Glutamatergic neuron (in vitro differentiated cells): ENCODE measurements around the gene CARNS1. TPM values are rescaled to one million over a fixed set of nuclear protein-coding genes. Genes with fewer than 3 reads are reported as not detected.

ENCODE experiments used
- DNase-seq: peaks from one replicate; pipeline ENCODE4 v3.0.0; 2022
- H3K27ac Mint-ChIP-seq: one replicate; pipeline ENCODE4 v1.8.0; 2020; ENCODE audit warnings: mild to moderate bottlenecking, mixed read lengths, inconsistent platforms; ENCODE audit not compliant: unreplicated experiment
- H3K27me3 Mint-ChIP-seq: one replicate; pipeline ENCODE4 v1.8.0; 2020; ENCODE audit warnings: mild to moderate bottlenecking, moderate library complexity, mixed read lengths, inconsistent platforms; ENCODE audit not compliant: unreplicated experiment
- H3K36me3 Mint-ChIP-seq: one replicate; pipeline ENCODE4 v1.8.0; 2020; ENCODE audit warnings: mild to moderate bottlenecking, mixed read lengths, inconsistent platforms; ENCODE audit not compliant: unreplicated experiment
- H3K4me1 Mint-ChIP-seq: one replicate; pipeline ENCODE4 v1.8.0; 2020; ENCODE audit warnings: mild to moderate bottlenecking, low read depth, mixed read lengths, inconsistent platforms; ENCODE audit not compliant: unreplicated experiment
- H3K4me3 Mint-ChIP-seq: one replicate; pipeline ENCODE4 v1.8.0; 2020; ENCODE audit warnings: mild to moderate bottlenecking, mixed read lengths, inconsistent platforms; ENCODE audit not compliant: unreplicated experiment
- H3K9me3 Mint-ChIP-seq: one replicate; pipeline ENCODE4 v1.8.0; 2020; ENCODE audit warnings: mild to moderate bottlenecking, moderate library complexity, mixed read lengths, inconsistent platforms; ENCODE audit not compliant: unreplicated experiment
- total RNA-seq: library from RNA; stranded (reverse); fragmentation: NEBNext Ultra II Directional; extraction: Animal tissue kit (Norgen Biotek cat#: 25700); gene quantifications from one replicate; pipeline ENCODE4 v1.2.1, GENCODE V29; 2021; ENCODE audit not compliant: unreplicated experiment
- TF ChIP-seq, protein P1 (sequence below): fragments of 200-600 bp; sonication (generic); IDR thresholded peaks from one replicate; pipeline ENCODE4 v1.5.0; 2021; ENCODE audit not compliant: partially characterized antibody, unreplicated experiment

Gene CARNS1
- total RNA-seq, 1 donor from 2014 or later: 0.07 TPM

DNA sequence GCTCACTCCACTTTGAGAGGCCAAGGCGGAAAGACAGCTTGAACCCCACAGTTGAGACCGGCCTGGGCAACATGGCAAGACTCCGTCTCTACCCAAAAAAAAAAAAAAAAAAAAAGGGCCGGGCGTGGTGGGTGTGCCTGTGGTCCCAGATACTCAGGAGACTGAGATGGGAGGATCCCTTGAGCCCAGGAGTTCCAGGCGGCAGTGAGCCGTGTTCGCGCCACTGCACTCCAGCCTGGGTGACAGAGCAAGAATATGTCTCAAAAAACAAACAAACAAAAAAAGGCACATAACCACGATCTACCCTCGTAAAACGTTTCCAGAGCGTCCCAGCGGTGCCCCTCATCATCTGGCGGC, 24.6 kb upstream of the CARNS1 start:
- no peaks in the 10 kb centered on the region for H3K36me3 Mint-ChIP-seq

DNA sequence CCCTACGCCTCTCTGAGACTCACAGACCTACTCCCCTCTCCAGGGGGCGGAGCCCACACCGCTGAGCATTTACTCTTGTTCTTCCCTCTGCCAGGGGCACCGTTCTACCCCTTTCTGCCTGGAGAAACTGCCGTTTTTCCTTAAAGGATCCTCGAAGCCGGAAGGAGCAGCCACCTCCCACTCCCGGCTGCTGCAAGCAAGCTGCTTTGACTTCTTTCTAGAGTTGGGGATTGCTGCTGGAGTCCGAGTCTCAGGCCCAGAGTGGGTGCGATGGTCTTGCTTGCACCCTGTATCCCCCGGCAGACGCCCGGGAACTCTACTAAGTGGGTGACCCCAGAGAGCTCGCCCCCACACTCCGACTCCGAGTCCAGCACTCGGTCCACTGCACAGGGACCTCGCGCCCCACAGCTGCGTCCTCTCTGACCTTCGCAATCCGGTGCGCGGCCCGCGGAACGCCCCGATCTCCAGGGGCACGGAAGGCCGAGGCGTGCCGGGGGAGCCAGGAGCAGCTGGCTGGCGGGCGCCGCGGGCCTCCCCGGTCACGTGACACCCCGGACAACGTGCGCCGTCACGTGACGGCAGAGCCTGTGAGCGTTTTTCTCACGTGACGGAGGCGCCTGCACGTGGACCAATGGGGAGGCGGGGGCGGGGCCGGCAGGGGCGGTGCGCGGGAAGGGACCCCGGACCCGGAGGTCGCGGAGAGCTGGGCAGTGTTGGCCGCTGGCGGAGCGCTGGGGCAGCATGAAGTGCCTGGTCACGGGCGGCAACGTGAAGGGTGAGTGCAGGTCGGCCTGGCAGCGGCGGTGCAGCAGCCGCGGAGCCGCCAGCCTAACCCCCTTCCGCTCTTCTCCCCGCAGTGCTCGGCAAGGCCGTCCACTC, 23.9 kb upstream of the CARNS1 start, which contains the start of gene RAD9A:
Gene RAD9A, plus strand, starts transcription at position 683 of the 879 bp plus-strand sequence. Its CDS starts 59 bp downstream, at position 742.
- peaks cover 15% of the 10 kb centered on the region for H3K4me1 Mint-ChIP-seq
- H3K27me3 Mint-ChIP-seq: peaks cover 14% of the 10 kb centered on the region
- H3K27ac Mint-ChIP-seq: peak within 1 kb of the TSS; percentile 86
- TF ChIP-seq, protein P1, sequence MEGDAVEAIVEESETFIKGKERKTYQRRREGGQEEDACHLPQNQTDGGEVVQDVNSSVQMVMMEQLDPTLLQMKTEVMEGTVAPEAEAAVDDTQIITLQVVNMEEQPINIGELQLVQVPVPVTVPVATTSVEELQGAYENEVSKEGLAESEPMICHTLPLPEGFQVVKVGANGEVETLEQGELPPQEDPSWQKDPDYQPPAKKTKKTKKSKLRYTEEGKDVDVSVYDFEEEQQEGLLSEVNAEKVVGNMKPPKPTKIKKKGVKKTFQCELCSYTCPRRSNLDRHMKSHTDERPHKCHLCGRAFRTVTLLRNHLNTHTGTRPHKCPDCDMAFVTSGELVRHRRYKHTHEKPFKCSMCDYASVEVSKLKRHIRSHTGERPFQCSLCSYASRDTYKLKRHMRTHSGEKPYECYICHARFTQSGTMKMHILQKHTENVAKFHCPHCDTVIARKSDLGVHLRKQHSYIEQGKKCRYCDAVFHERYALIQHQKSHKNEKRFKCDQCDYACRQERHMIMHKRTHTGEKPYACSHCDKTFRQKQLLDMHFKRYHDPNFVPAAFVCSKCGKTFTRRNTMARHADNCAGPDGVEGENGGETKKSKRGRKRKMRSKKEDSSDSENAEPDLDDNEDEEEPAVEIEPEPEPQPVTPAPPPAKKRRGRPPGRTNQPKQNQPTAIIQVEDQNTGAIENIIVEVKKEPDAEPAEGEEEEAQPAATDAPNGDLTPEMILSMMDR: no peak
- DNase-seq: peak; percentile 96
- H3K36me3 Mint-ChIP-seq: no peaks in the 10 kb centered on the region
- H3K9me3 Mint-ChIP-seq: no peaks in the 10 kb centered on the region
- peak within 1 kb of the TSS; percentile 94 for H3K4me3 Mint-ChIP-seq

More for the DNA sequence above, 24.6 kb upstream of the CARNS1 start:
- TF ChIP-seq, protein P1: no peak
- H3K27me3 Mint-ChIP-seq: peaks cover 10% of the 10 kb centered on the region
- DNase-seq: no peak
- H3K9me3 Mint-ChIP-seq: no peaks in the 10 kb centered on the region
- H3K4me1 Mint-ChIP-seq: peaks cover 15% of the 10 kb centered on the region
- H3K27ac Mint-ChIP-seq: peak overlapping the region; percentile 86
- H3K4me3 Mint-ChIP-seq: peak overlapping the region; percentile 94

DNA sequence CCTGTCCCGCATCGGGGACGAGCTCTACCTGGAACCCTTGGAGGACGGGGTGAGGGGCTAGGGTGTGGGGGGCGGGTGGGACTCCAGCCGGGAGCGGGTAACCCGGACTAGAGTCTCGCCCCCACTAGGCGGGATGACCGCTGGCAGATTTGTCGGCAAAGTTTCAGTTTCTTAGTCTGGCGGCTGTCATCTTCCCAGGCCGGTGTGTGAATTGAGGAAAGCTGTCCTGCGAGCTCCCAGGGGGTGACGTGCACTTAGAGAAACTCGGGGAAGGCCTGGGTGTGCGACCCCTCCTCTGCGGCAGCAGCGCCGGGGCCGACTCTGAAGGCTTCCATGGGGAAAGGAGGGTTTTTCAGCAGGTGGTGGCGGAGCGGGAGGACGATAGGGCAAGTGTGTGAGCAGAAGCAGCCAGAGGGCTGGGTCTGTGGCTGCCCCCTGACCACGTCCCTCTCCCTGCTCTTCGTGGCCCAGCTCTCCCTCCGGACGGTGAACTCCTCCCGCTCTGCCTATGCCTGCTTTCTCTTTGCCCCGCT, 23.2 kb upstream of the CARNS1 start:
- Mint-ChIP-seq H3K27ac (no peak overlapping the region), H3K27me3 (peaks cover 15% of the 10 kb centered on the region), H3K4me1 (peaks cover 13% of the 10 kb centered on the region), H3K9me3 (no peaks in the 10 kb centered on the region), H3K4me3 (peak overlapping the region; percentile 85), H3K36me3 (no peaks in the 10 kb centered on the region)
- no peak for DNase-seq
- TF ChIP-seq, protein P1: no peak

DNA sequence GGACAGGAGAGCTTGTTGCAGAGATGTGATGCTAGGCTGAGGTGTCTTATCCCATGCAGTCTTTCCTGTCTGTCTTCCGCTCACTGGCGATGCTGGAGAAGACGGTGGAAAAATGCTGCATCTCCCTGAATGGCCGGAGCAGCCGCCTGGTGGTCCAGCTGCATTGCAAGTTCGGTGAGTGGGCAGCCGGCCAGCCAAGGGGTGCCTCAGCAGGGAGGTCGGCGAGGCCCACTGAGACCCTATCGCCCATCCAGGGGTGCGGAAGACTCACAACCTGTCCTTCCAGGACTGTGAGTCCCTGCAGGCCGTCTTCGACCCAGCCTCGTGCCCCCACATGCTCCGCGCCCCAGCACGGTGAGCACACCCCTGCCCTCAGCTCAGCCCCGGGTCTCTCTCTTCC, 22.0 kb upstream of the CARNS1 start:
- no peaks in the 10 kb centered on the region for H3K36me3 Mint-ChIP-seq
- H3K4me1 Mint-ChIP-seq: peaks cover 10% of the 10 kb centered on the region
- H3K27ac Mint-ChIP-seq: no peak overlapping the region
- peaks cover 1% of the 10 kb centered on the region for H3K9me3 Mint-ChIP-seq
- TF ChIP-seq, protein P1: no peak
- DNase-seq: no peak
- no peak overlapping the region for H3K4me3 Mint-ChIP-seq
- peaks cover 13% of the 10 kb centered on the region for H3K27me3 Mint-ChIP-seq

DNA sequence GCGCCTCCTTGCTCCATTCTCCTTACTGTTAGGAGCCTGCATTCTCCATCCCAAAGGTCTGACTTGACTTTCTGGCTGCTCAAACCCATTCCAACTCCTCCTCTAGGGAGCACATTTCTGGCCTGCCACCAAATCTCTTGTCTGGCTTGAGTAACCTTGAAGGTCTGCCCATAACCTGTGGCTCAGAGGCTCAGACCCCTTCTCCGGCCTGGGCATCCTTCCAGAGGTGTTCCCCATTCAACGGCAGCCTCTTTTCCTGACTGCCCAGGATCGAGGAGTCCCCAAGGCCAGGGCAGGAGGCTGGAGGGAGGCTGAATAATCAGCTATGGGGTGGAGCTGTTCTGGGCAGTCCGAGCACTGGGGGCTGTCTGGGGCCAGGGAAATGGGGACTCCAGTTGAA, 21.5 kb upstream of the CARNS1 start:
- no peak overlapping the region for H3K27ac Mint-ChIP-seq
- DNase-seq: no peak
- TF ChIP-seq, protein P1: no peak
- H3K4me3 Mint-ChIP-seq: peak overlapping the region; percentile 61
- H3K9me3 Mint-ChIP-seq: peaks cover 1% of the 10 kb centered on the region
- no peaks in the 10 kb centered on the region for H3K36me3 Mint-ChIP-seq
- peaks cover 13% of the 10 kb centered on the region for H3K27me3 Mint-ChIP-seq
- peaks cover 10% of the 10 kb centered on the region for H3K4me1 Mint-ChIP-seq
